GM12878 (cell line): ENCODE measurements around the gene H2BK1. TPM values are rescaled to one million over a fixed set of nuclear protein-coding genes. Genes with fewer than 3 reads are reported as not detected.
A peak's percentile ranks its signal among the peaks of the same experiment; 100 is the strongest.

ENCODE experiments used
- ATF7 ChIP-seq: fragments of 450-650 bp; IDR thresholded peaks from 2 replicates; pipeline ENCODE4 v1.6.1; 2016; ENCODE audit warnings: low read depth, mild to moderate bottlenecking
- BACH1 ChIP-seq: fragments of 450-650 bp; IDR thresholded peaks from 2 replicates; pipeline ENCODE4 v1.6.1; 2017; ENCODE audit warnings: mild to moderate bottlenecking, borderline replicate concordance
- BHLHE40 ChIP-seq, 2 experiments: fragments of 450-650 bp in 1 of 2; IDR thresholded peaks; 2 replicates each; pipeline ENCODE4 v1.6.1; 2011 to 2017; ENCODE audit warnings: low read depth in 2 of 2, borderline replicate concordance in 1 of 2, improper control_type of control experiment in 1 of 2, low read length in 1 of 2, mild to moderate bottlenecking in 1 of 2
- CTCF ChIP-seq, 3 experiments: IDR thresholded peaks in 2 of 3; conservative IDR thresholded peaks in 1 of 3; 2 replicates each; pipeline ENCODE4 v1.5.1; 2011; ENCODE audit warnings: low read depth in 3 of 3, low read length in 3 of 3, mild to moderate bottlenecking in 3 of 3, control low read depth in 2 of 3, moderate library complexity in 2 of 3, inconsistent platforms in 1 of 3, mixed read lengths in 1 of 3; ENCODE audit not compliant: control insufficient read depth in 2 of 3, insufficient read depth in 1 of 3; ENCODE audit errors: extremely low read depth in 1 of 3
- CUX1 ChIP-seq: IDR thresholded peaks from 2 replicates; pipeline ENCODE4 v1.6.1; 2012; ENCODE audit warnings: improper control_type of control experiment, low read depth, low read length; ENCODE audit not compliant: insufficient replicate concordance
- EED ChIP-seq: sonication (generic); IDR thresholded peaks from 2 replicates; pipeline ENCODE4 v1.6.1; 2016; ENCODE audit warnings: antibody characterized with exemption, low read depth
- GATAD2B ChIP-seq: fragments of 450-650 bp; conservative IDR thresholded peaks from 2 replicates; pipeline ENCODE4 v1.6.1; 2017; ENCODE audit warnings: low read depth, mild to moderate bottlenecking, moderate library complexity
- JUNB ChIP-seq: IDR thresholded peaks from 2 replicates; pipeline ENCODE4 v1.6.1; 2016; ENCODE audit warnings: antibody characterized with exemption, mild to moderate bottlenecking
- MEF2B ChIP-seq: fragments of 450-650 bp; IDR thresholded peaks from 2 replicates; pipeline ENCODE4 v1.6.1; 2018; ENCODE audit warnings: mild to moderate bottlenecking, moderate library complexity; ENCODE audit not compliant: partially characterized antibody, poor library complexity, severe bottlenecking
- NFXL1 ChIP-seq: fragments of 450-650 bp; IDR thresholded peaks from 2 replicates; pipeline ENCODE4 v1.6.1; 2017; ENCODE audit warnings: antibody characterized with exemption, mild to moderate bottlenecking, borderline replicate concordance
- RELB ChIP-seq: fragments of 450-650 bp; IDR thresholded peaks from 2 replicates; pipeline ENCODE4 v1.6.1; 2017; ENCODE audit warnings: low read depth, mild to moderate bottlenecking, moderate library complexity
- SMAD1 ChIP-seq: fragments of 450-650 bp; IDR thresholded peaks from 2 replicates; pipeline ENCODE4 v1.6.1; 2018; ENCODE audit warnings: mild to moderate bottlenecking, low read depth; ENCODE audit not compliant: partially characterized antibody
- SP1 ChIP-seq: IDR thresholded peaks from one replicate; pipeline ENCODE4 v1.6.1; 2011; ENCODE audit warnings: low read depth, low read length
- STAT1 ChIP-seq: fragments of 450-650 bp; conservative IDR thresholded peaks from 2 replicates; pipeline ENCODE4 v1.6.1; 2014; ENCODE audit warnings: antibody characterized with exemption, mild to moderate bottlenecking
- polyA plus RNA-seq, 11 experiments: library from polyadenylated mRNA; depleted of rRNA in 4 of 11; unstranded in 6 of 11; stranded (reverse) in 5 of 11; fragments of >200 nt; fragmentation: Nextera tagmentation in 4 of 11; fragmentation: Illumina TruSeq in 1 of 11; extraction: Ambion mirVana in 4 of 11; extraction: Trizol in 1 of 11; gene quantifications; 1 replicate in 1 of 11; 2 replicates in 10 of 11; pipeline versions ENCODE4 v1.2.1 to v1.2.3, GENCODE V29; 2011 to 2016; ENCODE audit warnings: inconsistent platforms in 2 of 11, missing spikeins in 2 of 11, low read depth in 1 of 11
- total RNA-seq, 4 experiments: library from RNA; depleted of rRNA in 3 of 4; stranded (reverse); fragments of >200 nt in 3 of 4; fragmentation: Illumina TruSeq in 1 of 4; extraction: Trizol in 1 of 4; gene quantifications; 2 replicates each; pipeline versions ENCODE4 v1.2.1 to v1.2.3, GENCODE V29; 2013 to 2021
- TF ChIP-seq, protein P1 (sequence below): fragments of 450-650 bp; conservative IDR thresholded peaks from 2 replicates; pipeline ENCODE4 v1.6.1; 2017; ENCODE audit warnings: mild to moderate bottlenecking, moderate library complexity
- TF ChIP-seq, protein P2 (sequence below): IDR thresholded peaks from 2 replicates; pipeline ENCODE4 v1.6.1; 2012; ENCODE audit warnings: low read depth, low read length, improper control_type of control experiment

Gene H2BK1
- total and polyA plus RNA-seq, 10 of the 15 experiments (the other 5 are each of a cell fraction or from before 2014, with no cell fraction given) = 0.54 TPM; not detected in 9

GRCh38 chr7:151245360-151246101 lies 35.2 kb upstream of the H2BK1 start (continued):
- TF ChIP-seq, protein P1, sequence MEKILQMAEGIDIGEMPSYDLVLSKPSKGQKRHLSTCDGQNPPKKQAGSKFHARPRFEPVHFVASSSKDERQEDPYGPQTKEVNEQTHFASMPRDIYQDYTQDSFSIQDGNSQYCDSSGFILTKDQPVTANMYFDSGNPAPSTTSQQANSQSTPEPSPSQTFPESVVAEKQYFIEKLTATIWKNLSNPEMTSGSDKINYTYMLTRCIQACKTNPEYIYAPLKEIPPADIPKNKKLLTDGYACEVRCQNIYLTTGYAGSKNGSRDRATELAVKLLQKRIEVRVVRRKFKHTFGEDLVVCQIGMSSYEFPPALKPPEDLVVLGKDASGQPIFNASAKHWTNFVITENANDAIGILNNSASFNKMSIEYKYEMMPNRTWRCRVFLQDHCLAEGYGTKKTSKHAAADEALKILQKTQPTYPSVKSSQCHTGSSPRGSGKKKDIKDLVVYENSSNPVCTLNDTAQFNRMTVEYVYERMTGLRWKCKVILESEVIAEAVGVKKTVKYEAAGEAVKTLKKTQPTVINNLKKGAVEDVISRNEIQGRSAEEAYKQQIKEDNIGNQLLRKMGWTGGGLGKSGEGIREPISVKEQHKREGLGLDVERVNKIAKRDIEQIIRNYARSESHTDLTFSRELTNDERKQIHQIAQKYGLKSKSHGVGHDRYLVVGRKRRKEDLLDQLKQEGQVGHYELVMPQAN = 0 out of 2 replicates have a peak, but pooled peaks have one; percentile 26
- TF ChIP-seq CTCF (IDR thresholded peaks at IDR 0.05 in 2 of 3, conservative IDR thresholded peaks at IDR 0.05 in 1 of 3; ENCODE audit: control insufficient read depth in 2 of 3, extremely low read depth in 1 of 3, insufficient read depth in 1 of 3, low read depth in 3 of 3, low read length in 3 of 3) = peak; percentile 40 to 67 (median 49)
- no peak for TF ChIP-seq SP1
- TF ChIP-seq BACH1 = 0 out of 2 replicates have a peak, but pooled peaks have one; percentile 35
- TF ChIP-seq SMAD1 = no peak
- TF ChIP-seq RELB = no peak
- no peak for TF ChIP-seq ATF7
- no peak for TF ChIP-seq JUNB
- no peak for TF ChIP-seq EED
- TF ChIP-seq, protein P2, sequence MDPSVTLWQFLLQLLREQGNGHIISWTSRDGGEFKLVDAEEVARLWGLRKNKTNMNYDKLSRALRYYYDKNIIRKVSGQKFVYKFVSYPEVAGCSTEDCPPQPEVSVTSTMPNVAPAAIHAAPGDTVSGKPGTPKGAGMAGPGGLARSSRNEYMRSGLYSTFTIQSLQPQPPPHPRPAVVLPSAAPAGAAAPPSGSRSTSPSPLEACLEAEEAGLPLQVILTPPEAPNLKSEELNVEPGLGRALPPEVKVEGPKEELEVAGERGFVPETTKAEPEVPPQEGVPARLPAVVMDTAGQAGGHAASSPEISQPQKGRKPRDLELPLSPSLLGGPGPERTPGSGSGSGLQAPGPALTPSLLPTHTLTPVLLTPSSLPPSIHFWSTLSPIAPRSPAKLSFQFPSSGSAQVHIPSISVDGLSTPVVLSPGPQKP = no peak
- TF ChIP-seq GATAD2B = 0 out of 2 replicates have a peak, but pooled peaks have one; percentile 41
- no peak for TF ChIP-seq MEF2B
- TF ChIP-seq BHLHE40 (IDR thresholded peaks at IDR 0.05; ENCODE audit: borderline replicate concordance in 1 of 2, low read depth in 2 of 2, low read length in 1 of 2) = peak in 1 of 2 experiments; percentile 42; a peak in 1 of 4 replicates
- no peak for TF ChIP-seq STAT1
- TF ChIP-seq CUX1 = no peak
- no peak for TF ChIP-seq NFXL1
